Measurements from ENCODE around the gene BCL2L11. TPM values are rescaled to one million over a fixed set of nuclear protein-coding genes. Genes with fewer than 3 reads are reported as not detected.

BCL2L11 gene
- total RNA-seq, 6 experiments from 2014 or later: 0.67 to 0.95 (median 0.81) TPM

DNA sequence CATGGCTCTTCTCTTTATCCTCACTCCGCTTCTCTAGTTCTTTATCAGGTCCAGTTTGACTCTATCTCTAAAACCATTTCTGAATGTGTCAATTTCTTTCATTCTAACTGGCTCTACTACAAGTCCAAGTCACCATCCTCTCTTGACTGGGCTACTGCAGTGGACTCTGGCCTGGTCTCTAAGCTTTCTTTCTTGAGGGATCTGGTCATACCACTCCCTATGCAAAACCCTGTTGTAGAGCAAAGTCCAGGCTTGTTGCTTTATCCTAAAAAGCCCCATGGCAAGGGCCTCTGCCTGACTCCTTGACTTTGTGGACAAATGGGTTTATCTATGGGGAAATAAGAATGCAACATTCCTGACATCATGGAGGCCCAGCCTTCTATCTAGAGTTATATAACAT, 87.1 kb downstream of the BCL2L11 start:
- no peak for DNase-seq
- TF ChIP-seq, protein P1, sequence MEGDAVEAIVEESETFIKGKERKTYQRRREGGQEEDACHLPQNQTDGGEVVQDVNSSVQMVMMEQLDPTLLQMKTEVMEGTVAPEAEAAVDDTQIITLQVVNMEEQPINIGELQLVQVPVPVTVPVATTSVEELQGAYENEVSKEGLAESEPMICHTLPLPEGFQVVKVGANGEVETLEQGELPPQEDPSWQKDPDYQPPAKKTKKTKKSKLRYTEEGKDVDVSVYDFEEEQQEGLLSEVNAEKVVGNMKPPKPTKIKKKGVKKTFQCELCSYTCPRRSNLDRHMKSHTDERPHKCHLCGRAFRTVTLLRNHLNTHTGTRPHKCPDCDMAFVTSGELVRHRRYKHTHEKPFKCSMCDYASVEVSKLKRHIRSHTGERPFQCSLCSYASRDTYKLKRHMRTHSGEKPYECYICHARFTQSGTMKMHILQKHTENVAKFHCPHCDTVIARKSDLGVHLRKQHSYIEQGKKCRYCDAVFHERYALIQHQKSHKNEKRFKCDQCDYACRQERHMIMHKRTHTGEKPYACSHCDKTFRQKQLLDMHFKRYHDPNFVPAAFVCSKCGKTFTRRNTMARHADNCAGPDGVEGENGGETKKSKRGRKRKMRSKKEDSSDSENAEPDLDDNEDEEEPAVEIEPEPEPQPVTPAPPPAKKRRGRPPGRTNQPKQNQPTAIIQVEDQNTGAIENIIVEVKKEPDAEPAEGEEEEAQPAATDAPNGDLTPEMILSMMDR (IDR thresholded peaks at IDR 0.05): no peak
- Mint-ChIP-seq H3K9me3 (no peaks in the 10 kb centered on the region), H3K27ac (no peak overlapping the region), H3K27me3 (ENCODE audit: insufficient read depth) (peaks cover 3% of the 10 kb centered on the region; the same call in 1 of the 2 replicates), H3K4me1 (ENCODE audit: low read depth) (peaks cover 11% of the 10 kb centered on the region), H3K4me3 (no peak overlapping the region), H3K36me3 (ENCODE audit: low read depth) (peaks cover 25% of the 10 kb centered on the region)

DNA sequence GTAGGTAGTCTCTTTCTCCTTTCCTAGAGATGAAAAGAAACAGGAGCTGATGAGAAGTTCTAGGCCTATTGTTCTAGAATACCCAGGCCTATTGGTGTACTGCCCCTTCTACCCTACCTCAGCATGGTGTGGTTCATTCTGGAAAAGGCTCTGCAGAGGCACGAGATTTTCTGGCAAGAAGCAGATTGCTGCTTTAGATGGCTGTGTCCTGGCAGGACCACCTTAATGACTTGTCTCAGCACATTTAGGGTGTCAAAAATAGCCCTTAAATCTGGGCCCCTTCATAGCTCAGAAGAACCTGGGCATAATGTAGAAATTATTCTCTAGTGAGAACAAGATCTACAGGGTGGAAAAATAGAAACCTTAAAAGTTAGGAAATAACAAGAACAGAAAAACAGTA, 87.9 kb downstream of the BCL2L11 start:
- H3K4me3 Mint-ChIP-seq: no peak overlapping the region
- no peak overlapping the region for H3K27ac Mint-ChIP-seq
- no peak for DNase-seq
- H3K9me3 Mint-ChIP-seq: no peaks in the 10 kb centered on the region
- peaks cover 3% of the 10 kb centered on the region; the same call in 1 of the 2 replicates for H3K27me3 Mint-ChIP-seq (ENCODE audit: insufficient read depth)
- H3K36me3 Mint-ChIP-seq (ENCODE audit: low read depth): peaks cover 32% of the 10 kb centered on the region
- H3K4me1 Mint-ChIP-seq (ENCODE audit: low read depth): peaks cover 9% of the 10 kb centered on the region
- TF ChIP-seq, protein P1 (IDR thresholded peaks at IDR 0.05): no peak

DNA sequence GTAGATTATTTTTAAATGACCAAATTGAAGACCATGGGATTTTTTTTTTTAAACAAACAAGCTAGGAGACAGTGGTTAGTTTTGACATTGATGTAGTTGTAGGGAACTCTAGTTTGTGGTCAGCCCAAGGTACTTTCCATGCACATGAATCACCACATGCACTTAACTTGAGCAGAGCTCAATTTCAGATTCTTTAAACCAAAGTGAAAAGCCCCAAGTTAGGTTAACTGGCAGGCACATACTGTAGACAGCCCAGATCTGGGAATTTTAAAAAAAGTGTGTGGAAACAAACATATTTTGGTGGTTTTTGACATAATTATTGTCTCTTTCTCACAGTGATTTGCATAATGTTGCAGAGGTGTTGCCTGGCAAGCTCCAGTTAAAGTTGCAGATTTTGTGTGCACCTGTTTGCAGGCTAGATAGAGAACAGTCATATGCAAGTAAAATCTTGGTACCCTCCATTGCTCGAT, 88.4 kb downstream of the BCL2L11 start:
- Mint-ChIP-seq H3K4me1 (ENCODE audit: low read depth) (peaks cover 9% of the 10 kb centered on the region), H3K27me3 (ENCODE audit: insufficient read depth) (peaks cover 3% of the 10 kb centered on the region; the same call in 1 of the 2 replicates), H3K4me3 (no peak overlapping the region), H3K36me3 (ENCODE audit: low read depth) (peaks cover 33% of the 10 kb centered on the region), H3K9me3 (peaks cover 4% of the 10 kb centered on the region), H3K27ac (no peak overlapping the region)
- peak; percentile 23 for DNase-seq
- TF ChIP-seq, protein P1 (IDR thresholded peaks at IDR 0.05): no peak

DNA sequence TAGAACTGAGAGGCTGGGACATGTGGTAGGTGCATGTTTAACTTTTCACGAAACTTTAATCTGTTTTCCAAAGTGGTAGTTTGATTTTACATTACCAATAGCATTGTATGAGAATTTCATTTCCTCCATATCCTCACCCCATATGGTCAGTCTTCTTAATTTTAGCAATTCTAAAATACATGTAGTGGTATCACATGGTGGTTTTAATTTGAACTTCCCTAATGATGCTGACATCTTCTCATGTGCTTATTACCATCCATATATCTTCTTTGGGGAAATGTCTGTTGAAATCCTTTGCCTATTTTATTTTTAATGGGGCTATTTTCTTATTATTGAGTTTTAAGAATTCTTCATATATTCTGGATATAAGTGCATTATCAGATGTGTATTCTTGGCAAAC, 89.3 kb downstream of the BCL2L11 start:
- Mint-ChIP-seq H3K27ac (no peak overlapping the region), H3K27me3 (ENCODE audit: insufficient read depth) (peaks cover 3% of the 10 kb centered on the region; the same call in 1 of the 2 replicates), H3K36me3 (ENCODE audit: low read depth) (peaks cover 41% of the 10 kb centered on the region), H3K4me1 (ENCODE audit: low read depth) (peaks cover 9% of the 10 kb centered on the region), H3K4me3 (no peak overlapping the region), H3K9me3 (peaks cover 14% of the 10 kb centered on the region)
- no peak for DNase-seq
- TF ChIP-seq, protein P1 (IDR thresholded peaks at IDR 0.05): no peak

DNA sequence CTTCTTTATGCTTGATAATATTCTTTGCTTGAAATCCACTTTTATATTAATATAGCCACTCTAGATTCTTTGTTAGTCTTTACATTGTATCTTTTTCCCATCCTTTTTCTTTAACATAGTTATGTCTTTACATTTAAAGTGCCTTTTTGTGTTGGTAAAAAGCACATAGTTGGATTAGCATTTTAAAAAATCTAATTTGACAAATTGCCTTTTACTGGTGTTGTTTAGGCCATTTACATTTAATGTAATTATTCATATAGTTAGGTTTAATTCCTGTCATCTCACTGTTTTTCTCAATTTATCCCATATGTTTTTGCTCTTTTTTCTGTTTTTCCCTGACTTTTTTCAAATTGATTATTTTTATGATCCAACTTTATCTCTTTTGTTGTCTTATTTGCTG, 93.2 kb downstream of the BCL2L11 start:
- no peak for DNase-seq
- peaks cover 6% of the 10 kb centered on the region for H3K4me1 Mint-ChIP-seq (ENCODE audit: low read depth)
- TF ChIP-seq, protein P1 (IDR thresholded peaks at IDR 0.05): no peak
- H3K27ac Mint-ChIP-seq: no peak overlapping the region
- no peak overlapping the region for H3K4me3 Mint-ChIP-seq
- H3K27me3 Mint-ChIP-seq (ENCODE audit: insufficient read depth): peaks cover 3% of the 10 kb centered on the region; the same call in 1 of the 2 replicates
- peaks cover 15% of the 10 kb centered on the region for H3K9me3 Mint-ChIP-seq
- peaks cover 44% of the 10 kb centered on the region for H3K36me3 Mint-ChIP-seq (ENCODE audit: low read depth)

Measured in HFFc6 (cell line).